Endothelial cell of umbilical vein (primary cell): ENCODE results near the gene ZNF485. TPM values are rescaled to one million over a fixed set of nuclear protein-coding genes. Genes with fewer than 3 reads are reported as not detected.

Source experiments
- BruUV-seq: library from RNA; stranded (reverse); fragments of 400-500 nt; replicated peaks from 2 replicates; lab custom pipeline; 2021; lab: Mats Ljungman, UMichigan
- CTCF ChIA-PET: fragments of 300-600, 350-600 bp; sonication (Branson Sonifier 250); formaldehyde crosslinking; loops from one replicate; lab custom pipeline; 2021; ENCODE audit warnings: antibody characterized with exemption, inconsistent platforms; lab: Charles Lee
- POLR2A ChIA-PET: fragments of 300-600, 350-600 bp; sonication (Branson Sonifier 250); formaldehyde crosslinking; loops from one replicate; lab custom pipeline; 2021; ENCODE audit warnings: antibody characterized with exemption, inconsistent platforms; lab: Charles Lee
- DNase-seq: peaks from one replicate; pipeline ENCODE4 v3.0.0-alpha.2; 2011; ENCODE audit warnings: low read depth, low spot score
- FAIRE-seq: peaks from 2 replicates; lab custom pipeline; 2011; peaks lifted over from hg19 to GRCh38; lab: Jason Lieb, UNC
- H2AFZ ChIP-seq: 2 replicates; pipeline ENCODE4 v1.6.0; 2012; ENCODE audit warnings: low read depth, low read length, control low read depth, inconsistent platforms
- H3K27ac ChIP-seq: 2 replicates; pipeline ENCODE4 v1.5.1; 2011; ENCODE audit warnings: low read depth, mild to moderate bottlenecking, control low read depth, low read length, moderate library complexity; ENCODE audit not compliant: insufficient read depth
- H3K27me3 ChIP-seq, 2 experiments: 2 replicates each; pipeline versions ENCODE4 v1.6.0 to v1.6.1; 2011; ENCODE audit warnings: low read length in 2 of 2, mixed read lengths in 1 of 2; ENCODE audit not compliant: control insufficient read depth in 2 of 2, insufficient read depth in 2 of 2
- H3K36me3 ChIP-seq, 2 experiments: 2 replicates in 1 of 2; 3 replicates in 1 of 2; pipeline ENCODE4 v1.5.1; 2011; ENCODE audit warnings: low read length in 2 of 2, mild to moderate bottlenecking in 1 of 2, moderate library complexity in 1 of 2; ENCODE audit not compliant: control insufficient read depth in 2 of 2, insufficient read depth in 2 of 2; ENCODE audit errors: extremely low read depth in 1 of 2
- H3K4me1 ChIP-seq: 3 replicates; pipeline ENCODE4 v1.5.1; 2011; ENCODE audit warnings: mild to moderate bottlenecking, low read length; ENCODE audit not compliant: control insufficient read depth, insufficient read depth; ENCODE audit errors: extremely low read depth
- H3K4me2 ChIP-seq: 2 replicates; pipeline ENCODE4 v1.6.1; 2011; ENCODE audit warnings: low read length, control low read depth, mixed read lengths; ENCODE audit not compliant: insufficient read depth
- H3K4me3 ChIP-seq, 3 experiments: fragments of 200-600 bp in 1 of 3; sonication (generic), shearing (Covaris generic) in 1 of 3; replicated peaks in 1 of 3; 2 replicates each; pipeline ENCODE4 v1.5.1; 2011 to 2016; ENCODE audit warnings: control low read depth in 3 of 3, low read length in 3 of 3, mild to moderate bottlenecking in 2 of 3, inconsistent platforms in 1 of 3, low read depth in 1 of 3, moderate library complexity in 1 of 3; ENCODE audit not compliant: insufficient read depth in 1 of 3
- H3K79me2 ChIP-seq: 2 replicates; pipeline ENCODE4 v1.6.0; 2012; ENCODE audit warnings: low read length, inconsistent platforms; ENCODE audit not compliant: control insufficient read depth, insufficient read depth
- H3K9ac ChIP-seq: replicated peaks from 2 replicates; pipeline ENCODE3; 2011; ENCODE audit warnings: low read length, control low read depth; ENCODE audit not compliant: insufficient read depth; ENCODE audit errors: extremely low read depth
- H3K9me1 ChIP-seq: replicated peaks from 3 replicates; pipeline ENCODE4 v1.6.0; 2011; ENCODE audit warnings: mild to moderate bottlenecking, low read length; ENCODE audit not compliant: control insufficient read depth, insufficient read depth; ENCODE audit errors: extremely low read depth
- H3K9me3 ChIP-seq: replicated peaks from 2 replicates; pipeline ENCODE4 v1.5.1; 2012; ENCODE audit warnings: low read length, inconsistent platforms; ENCODE audit not compliant: control insufficient read depth, insufficient read depth
- H4K20me1 ChIP-seq: replicated peaks from 2 replicates; pipeline ENCODE3; 2011; ENCODE audit warnings: mild to moderate bottlenecking, low read length; ENCODE audit not compliant: control insufficient read depth, insufficient read depth; ENCODE audit errors: extremely low read depth
- EZH2 ChIP-seq: IDR thresholded peaks from 2 replicates; pipeline ENCODE4 v1.6.1; 2012; ENCODE audit warnings: borderline replicate concordance, low read depth, mild to moderate bottlenecking, moderate library complexity, low read length, inconsistent platforms; ENCODE audit not compliant: severe bottlenecking
- FOS ChIP-seq: IDR thresholded peaks from 2 replicates; pipeline ENCODE4 v1.6.1; 2011; ENCODE audit warnings: mild to moderate bottlenecking, low read length, moderate library complexity, borderline replicate concordance; ENCODE audit not compliant: insufficient read depth
- GATA2 ChIP-seq: IDR thresholded peaks from 2 replicates; pipeline ENCODE4 v1.7.0; 2011; ENCODE audit warnings: low read depth, mild to moderate bottlenecking, moderate library complexity, mixed read lengths, low read length; ENCODE audit not compliant: insufficient read length, insufficient read depth
- JUN ChIP-seq: IDR thresholded peaks from 2 replicates; pipeline ENCODE4 v1.6.1; 2011; ENCODE audit warnings: borderline replicate concordance, low read depth; ENCODE audit not compliant: insufficient read length, insufficient read depth
- MYC ChIP-seq: IDR thresholded peaks from one replicate; pipeline ENCODE4 v1.6.1; 2011; ENCODE audit warnings: mild to moderate bottlenecking, low read depth, low read length
- POLR2A ChIP-seq: IDR thresholded peaks from 2 replicates; pipeline ENCODE4 v1.6.1; 2012; ENCODE audit warnings: low read depth, mild to moderate bottlenecking, control low read depth, low read length
- POLR2AphosphoS5 ChIP-seq: IDR thresholded peaks from 2 replicates; pipeline ENCODE4 v1.6.1; 2012; ENCODE audit warnings: low read depth, mild to moderate bottlenecking, control low read depth, low read length, moderate library complexity; ENCODE audit not compliant: insufficient read depth
- dilution Hi-C: fragments of 300-500 bp; cut with MboI; formaldehyde crosslinking; loops from one replicate; pipeline ENCODE4 v1.15.0; 2019; ENCODE audit warnings: low sequenced_read_pairs; ENCODE audit not compliant: extremely low pct_ligation_motif_present
- intact Hi-C: fragments of 100-400 bp; cut with micrococcal nuclease; formaldehyde crosslinking; loops from one replicate; pipeline ENCODE4 v1.10.0; 2022
- polyA plus RNA-seq, 4 experiments: library from polyadenylated mRNA; depleted of rRNA in 3 of 4; stranded (reverse) in 3 of 4; unstranded in 1 of 4; fragments of >200 nt; gene quantifications; 2 replicates each; pipeline versions ENCODE4 v1.2.1 to v1.2.3, GENCODE V29; 2011 to 2012; ENCODE audit warnings: missing spikeins in 1 of 4
- total RNA-seq: library from RNA; stranded (reverse); gene quantifications from 2 replicates; pipeline ENCODE4 v1.2.3, GENCODE V29; 2021
- TF ChIP-seq, protein P1 (sequence below): IDR thresholded peaks from 2 replicates; pipeline ENCODE4 v1.6.1; 2011; ENCODE audit not compliant: insufficient read depth, insufficient read length
- TF ChIP-seq, protein P2 (sequence below), 2 donors: IDR thresholded peaks; 1 replicate in 1 of 2; 2 replicates in 1 of 2; pipeline ENCODE4 v1.5.1; 2011; ENCODE audit warnings: low read length in 2 of 2, mild to moderate bottlenecking in 2 of 2, moderate library complexity in 2 of 2, control low read depth in 1 of 2, inconsistent platforms in 1 of 2, low read depth in 1 of 2; ENCODE audit not compliant: insufficient read depth in 1 of 2; ENCODE audit errors: extremely low read depth in 1 of 2

Gene ZNF485
- total and polyA plus RNA-seq, 2 donors (not counting 3 experiments of a cell fraction or from before 2014, with no cell fraction given), result 1.0 to 1.2 TPM

DNA sequence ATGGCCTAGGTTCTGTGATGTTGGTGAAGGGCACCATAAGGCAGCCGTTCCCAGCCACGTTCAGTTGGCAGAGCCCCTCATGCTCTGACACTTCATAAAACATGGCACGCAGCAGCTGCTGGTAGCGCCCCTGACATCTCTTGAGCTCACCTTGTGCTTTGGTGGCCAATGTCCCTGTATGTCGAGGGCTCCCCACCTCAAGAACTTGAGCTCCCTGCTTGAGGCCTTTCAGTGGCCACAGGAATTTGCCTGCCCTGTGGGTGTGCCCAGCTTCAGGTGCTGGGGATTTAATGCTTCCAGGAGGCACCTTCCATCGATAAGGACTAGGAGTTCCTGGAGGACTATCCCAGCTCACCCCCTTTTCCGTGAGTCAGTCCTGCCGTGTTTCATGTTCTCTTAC is 52.0 kb downstream of the ZNF485 start:
- DNase-seq (no peak), FAIRE-seq (no peak)
- no peak overlapping the region for H3K9ac ChIP-seq
- H3K4me1 ChIP-seq, result no peaks in the 10 kb centered on the region
- no peak overlapping the region for H3K27ac ChIP-seq
- H3K4me2 ChIP-seq, result no peak overlapping the region
- no peak overlapping the region for H3K4me3 ChIP-seq
- TF ChIP-seq, protein P1, sequence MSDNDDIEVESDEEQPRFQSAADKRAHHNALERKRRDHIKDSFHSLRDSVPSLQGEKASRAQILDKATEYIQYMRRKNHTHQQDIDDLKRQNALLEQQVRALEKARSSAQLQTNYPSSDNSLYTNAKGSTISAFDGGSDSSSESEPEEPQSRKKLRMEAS, result no peak
- TF ChIP-seq POLR2AphosphoS5, result no peak
- TF ChIP-seq MYC, result no peak
- no peak for TF ChIP-seq EZH2
- TF ChIP-seq FOS, result no peak
- TF ChIP-seq, protein P2, sequence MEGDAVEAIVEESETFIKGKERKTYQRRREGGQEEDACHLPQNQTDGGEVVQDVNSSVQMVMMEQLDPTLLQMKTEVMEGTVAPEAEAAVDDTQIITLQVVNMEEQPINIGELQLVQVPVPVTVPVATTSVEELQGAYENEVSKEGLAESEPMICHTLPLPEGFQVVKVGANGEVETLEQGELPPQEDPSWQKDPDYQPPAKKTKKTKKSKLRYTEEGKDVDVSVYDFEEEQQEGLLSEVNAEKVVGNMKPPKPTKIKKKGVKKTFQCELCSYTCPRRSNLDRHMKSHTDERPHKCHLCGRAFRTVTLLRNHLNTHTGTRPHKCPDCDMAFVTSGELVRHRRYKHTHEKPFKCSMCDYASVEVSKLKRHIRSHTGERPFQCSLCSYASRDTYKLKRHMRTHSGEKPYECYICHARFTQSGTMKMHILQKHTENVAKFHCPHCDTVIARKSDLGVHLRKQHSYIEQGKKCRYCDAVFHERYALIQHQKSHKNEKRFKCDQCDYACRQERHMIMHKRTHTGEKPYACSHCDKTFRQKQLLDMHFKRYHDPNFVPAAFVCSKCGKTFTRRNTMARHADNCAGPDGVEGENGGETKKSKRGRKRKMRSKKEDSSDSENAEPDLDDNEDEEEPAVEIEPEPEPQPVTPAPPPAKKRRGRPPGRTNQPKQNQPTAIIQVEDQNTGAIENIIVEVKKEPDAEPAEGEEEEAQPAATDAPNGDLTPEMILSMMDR (IDR thresholded peaks at IDR 0.05; ENCODE audit: extremely low read depth in 1 of 2, insufficient read depth in 1 of 2, low read depth in 1 of 2, low read length in 2 of 2), result no peak
- no peak for TF ChIP-seq POLR2A
- no peak for TF ChIP-seq GATA2
- TF ChIP-seq JUN, result no peak
- no TSS peak for BruUV-seq
- no peaks in the 10 kb centered on the region for H3K9me3 ChIP-seq
- no peaks in the 10 kb centered on the region for H3K9me1 ChIP-seq
- no peaks in the 10 kb centered on the region for H3K27me3 ChIP-seq
- no peaks in the 10 kb centered on the region for H3K36me3 ChIP-seq
- H3K79me2 ChIP-seq, result no peaks in the 10 kb centered on the region
- dilution Hi-C loops, result no loop called here
- POLR2A ChIA-PET, result no interaction called here
- H2AFZ ChIP-seq, result no peak overlapping the region
- no peaks in the 10 kb centered on the region for H4K20me1 ChIP-seq
- intact Hi-C loops, result no loop called here
- CTCF ChIA-PET, result no interaction called here
